Measurements from ENCODE around the gene BOD1L2.
A peak's percentile ranks its signal among the peaks of the same experiment; 100 is the strongest.

The BOD1L2 gene

DNA sequence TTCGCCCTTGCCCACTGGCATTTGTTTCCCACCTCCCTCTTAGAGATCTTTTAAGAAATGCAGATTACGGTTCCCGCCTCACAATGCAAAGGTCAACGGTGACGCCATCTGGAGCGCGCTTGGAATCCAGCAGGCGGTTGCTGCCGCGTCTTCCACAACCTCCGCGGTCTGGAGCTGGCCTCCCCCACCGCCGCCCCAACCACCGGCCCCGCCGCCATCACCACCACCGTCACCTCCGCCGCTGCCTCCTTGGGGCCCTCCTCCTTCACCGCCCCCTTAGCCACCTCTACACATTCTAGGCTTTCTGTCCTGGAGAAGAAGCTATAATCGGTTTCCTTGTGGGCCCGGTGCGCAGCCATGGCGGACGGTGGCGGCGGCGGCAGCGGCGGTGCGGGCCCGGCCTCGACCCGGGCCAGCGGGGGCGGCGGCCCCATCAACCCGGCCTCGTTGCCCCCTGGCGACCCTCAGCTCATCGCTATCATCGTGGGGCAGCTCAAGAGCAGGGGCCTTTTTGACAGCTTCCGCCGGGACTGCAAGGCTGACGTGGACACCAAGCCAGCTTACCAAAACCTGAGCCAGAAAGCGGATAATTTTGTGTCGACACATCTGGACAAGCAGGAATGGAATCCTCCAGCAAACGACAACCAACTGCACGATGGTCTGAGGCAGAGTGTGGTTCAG lies at the start of gene BOD1L2:
TSS of gene BOD1L2 (plus strand) at position 132 of the 681 bp plus-strand sequence. CDS start at position 358, 226 bp downstream.
- DNase-seq (ENCODE audit: low read depth) = no peak

DNA sequence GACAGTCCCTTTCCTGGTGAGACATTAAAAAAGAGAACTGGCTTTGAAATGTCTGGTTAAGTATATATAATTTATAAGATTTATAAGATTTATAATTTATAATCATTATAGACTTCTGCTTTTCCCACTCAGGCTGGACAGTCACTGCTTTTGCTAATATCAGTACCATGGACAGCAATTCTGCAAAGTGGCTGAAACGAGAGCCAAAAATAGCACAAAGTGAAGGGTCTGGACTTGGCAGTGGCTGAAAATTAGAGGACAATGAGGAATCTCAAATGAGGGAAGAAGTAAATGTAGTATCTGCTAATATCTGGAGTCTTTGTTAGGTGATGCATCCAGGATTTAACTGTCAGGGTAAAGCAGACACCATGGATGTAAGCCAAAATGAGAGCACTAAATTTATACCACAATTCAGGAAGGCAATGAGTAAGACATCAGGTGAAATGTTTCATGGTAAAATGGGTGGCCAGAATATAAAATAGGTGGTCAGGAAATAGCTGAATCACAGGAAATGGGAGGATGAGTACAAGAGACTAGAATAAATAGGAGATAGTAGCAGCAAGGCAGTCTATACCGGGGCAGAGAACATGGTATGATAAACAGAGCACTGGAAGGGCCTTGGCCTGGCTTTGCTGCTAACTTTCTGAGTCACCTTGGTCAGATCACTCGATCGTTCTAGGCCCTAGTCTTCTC lies 39.6 kb upstream of the BOD1L2 start:
- DNase-seq (ENCODE audit: low read depth) = peak; percentile 43

DNA sequence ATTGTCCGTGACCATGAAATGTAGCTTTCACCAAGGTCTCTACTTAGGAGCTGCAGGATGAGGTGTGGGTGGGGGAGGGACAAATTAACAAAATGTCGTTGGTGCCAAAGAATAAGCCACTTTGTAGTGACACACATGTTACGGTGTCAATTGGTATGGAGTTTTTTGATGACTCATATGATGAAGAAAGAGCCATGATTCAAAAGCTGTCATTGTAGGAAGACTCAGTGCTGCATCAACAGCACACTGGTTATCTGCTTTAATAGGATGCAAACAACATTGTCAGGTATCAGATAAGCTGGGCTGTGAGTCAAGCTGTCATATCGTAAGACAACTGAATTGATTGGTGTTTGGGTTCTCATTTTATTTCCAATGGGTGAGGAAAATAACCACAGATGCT lies 36.6 kb upstream of the BOD1L2 start:
- DNase-seq (ENCODE audit: low read depth) = peak; percentile 16

DNA sequence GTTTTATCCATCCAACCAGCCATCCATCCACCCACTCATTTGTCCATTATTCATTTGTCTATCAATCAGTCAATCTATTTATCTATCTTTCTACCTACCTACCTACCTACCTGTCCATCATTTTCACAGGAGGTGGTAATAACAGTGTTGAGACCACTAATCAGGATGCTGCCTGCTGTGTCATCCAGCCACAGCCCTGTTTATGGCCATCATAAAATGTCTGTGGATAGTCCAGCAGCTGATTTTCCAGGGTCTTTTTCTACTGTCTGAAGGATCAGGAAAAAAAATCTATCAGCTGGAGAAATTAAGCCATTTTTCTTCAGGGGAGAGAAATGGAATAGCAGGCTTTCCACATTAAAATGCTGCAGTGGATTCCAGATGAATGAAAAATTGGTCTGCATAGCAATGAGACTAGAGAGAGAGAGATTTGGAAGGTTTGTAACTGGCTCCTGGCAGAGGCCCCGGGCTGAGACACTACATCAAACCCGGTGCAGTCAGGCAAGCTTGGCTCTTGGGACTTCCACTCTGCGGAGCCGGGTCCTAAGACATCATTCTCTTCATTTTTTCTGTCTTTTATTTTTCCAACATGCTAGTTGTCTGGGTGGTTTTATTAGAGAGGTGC lies 33.0 kb upstream of the BOD1L2 start:
- DNase-seq (ENCODE audit: low read depth) = no peak

DNA sequence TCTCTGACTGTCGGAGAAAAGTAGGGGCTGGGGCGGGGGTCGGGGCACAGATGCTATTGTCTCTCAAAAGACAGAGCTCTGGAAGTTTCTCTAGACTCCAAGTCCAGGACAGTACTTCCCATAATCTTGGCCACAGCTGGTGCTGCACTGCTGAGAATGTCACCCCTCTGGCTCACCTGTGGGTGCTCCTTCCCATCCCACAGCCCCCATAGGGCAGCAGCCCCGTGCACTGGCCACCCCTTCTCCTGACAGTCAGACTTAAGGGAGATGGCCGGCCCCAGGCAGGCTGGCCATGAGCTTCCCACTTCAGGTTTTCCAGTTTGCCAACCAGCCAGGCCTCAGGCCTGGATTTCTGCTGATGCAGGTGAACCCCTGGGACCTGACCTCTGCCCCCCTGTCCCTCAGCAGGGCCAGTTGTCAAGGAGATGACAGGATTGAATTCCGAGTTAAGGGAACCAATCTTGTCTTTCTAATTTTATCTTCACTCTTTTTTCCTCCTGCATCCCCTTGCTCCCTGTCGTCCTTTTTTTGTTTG lies 30.2 kb upstream of the BOD1L2 start:
- DNase-seq (ENCODE audit: low read depth) = no peak

DNA sequence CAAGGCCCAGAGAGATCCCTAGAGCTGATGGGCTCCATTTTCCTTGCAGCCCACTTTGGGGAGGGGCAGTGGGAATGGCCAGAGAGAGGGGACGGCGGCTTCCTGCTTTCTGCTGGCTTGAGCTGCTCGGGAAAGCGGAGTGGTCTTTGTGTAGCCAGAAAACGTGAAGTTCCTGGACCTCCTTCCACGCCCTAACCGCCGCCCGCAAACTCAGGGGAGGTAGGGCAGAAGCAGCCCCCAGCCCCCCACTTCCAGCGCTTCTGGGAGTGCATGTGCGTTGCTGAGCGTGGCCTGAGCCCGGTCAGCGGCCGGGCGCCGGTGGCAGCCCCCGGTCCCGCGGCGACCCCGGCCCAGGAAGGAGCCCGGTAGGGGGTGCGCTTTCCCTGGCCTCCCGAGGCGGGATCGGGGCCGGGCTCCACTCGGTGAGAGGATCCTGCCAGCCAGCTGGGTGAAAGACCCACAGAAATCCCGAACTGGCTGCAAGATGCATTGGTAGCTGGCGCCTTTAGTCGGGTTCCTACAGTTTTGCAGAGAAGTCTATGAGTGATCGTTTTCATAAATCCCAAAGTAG lies 25.3 kb upstream of the BOD1L2 start:
- no peak for DNase-seq (ENCODE audit: low read depth)

DNA sequence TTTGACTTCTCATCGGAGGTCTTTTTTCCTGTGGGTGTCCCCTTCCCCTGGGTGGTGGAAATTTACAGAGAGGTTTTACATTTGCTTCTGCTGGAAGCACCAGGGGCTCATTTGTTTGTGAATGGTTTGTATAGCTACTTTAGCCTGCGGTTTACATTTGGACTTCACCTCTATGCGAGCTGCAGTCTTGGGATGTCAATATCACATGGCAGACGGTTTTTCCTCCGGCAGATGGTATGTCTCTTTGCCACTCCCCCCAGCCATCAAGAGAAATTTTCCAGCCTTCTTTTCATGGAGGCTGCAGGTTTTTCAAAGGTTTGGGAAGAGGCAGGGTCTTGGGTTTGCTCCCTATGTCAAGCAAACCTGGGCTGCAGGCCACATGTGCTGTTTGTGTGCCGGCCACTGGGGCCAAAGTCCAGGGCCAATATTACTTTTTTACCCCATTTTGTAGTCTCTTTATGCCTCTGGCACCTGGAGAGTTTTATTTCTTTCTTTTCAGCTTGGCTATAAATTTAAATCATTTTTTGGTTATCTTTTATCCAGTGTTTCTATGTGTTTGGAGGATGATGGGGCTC lies 23.9 kb upstream of the BOD1L2 start:
- no peak for DNase-seq (ENCODE audit: low read depth)

DNA sequence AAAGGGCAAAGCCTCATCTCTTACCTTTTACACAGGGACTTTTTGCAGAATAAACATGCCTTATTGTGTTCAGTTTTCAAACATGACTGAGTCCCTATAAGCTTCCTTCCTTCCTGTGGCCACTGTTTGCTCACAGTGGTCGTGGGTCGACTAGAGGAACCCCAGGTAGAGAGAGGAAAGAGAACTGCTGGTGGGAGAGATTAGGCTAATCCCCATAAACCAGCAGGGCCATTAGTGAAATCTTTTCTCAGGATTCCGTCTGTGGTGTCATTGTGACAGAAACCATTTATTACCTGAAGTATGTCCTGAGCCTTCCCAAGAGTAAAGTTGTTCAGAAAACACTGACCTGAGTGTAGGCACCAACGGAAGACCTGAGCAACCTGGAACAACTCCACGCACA lies 21.3 kb upstream of the BOD1L2 start:
- DNase-seq (ENCODE audit: low read depth) = no peak

DNA sequence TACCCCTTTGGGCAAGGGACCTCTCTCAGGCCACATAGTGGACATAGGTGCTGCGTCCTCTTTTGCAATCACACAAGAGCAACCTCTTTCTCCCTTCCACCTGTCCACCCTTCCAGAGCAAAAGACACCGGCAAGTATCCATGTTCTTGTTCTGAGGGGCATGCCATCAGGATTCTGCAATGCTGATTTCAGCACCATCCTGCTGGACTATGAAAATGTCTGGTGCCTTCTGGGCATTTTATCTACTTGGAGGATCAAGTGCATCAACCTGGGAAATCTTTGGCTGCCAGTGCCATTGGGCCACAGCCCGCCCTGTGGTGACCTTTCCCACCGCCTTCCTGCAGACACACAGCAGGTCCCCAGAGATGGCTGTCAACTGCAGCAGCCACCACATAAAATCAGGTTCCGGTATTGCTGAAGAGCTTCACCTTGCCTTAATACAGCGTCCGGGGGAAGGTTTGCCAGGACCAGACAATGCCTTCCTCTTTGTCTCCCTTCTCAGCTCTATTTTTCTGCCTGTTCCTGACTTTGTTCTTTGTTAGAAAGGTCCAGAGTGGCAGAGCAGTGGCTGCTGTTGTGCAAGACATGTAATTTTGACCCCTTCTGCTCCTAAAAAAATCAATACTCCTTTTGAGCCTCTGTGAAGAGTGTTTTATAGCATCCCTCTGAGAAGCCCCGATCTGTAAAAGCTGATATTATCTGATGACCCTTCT lies 18.5 kb upstream of the BOD1L2 start:
- DNase-seq (ENCODE audit: low read depth) = no peak

DNA sequence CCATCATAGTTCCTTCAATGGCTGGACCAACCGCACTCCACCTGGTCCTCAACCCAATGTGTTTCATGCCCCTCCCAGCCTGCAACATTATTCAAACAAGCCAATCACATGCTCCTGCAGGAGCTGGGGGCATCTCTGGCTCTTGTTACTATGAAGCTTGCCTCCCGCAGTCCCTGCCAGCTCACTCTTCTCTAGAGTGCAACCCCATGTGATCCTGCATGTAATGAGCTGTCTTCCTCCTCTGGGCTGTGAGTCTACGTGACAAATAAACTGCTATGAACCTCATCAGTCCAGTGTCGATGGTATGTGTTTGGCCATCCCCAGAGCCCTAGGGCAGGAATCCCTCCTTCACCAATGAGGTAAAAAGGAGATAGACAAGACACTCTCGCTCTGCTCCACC lies 15.8 kb upstream of the BOD1L2 start:
- DNase-seq (ENCODE audit: low read depth) = no peak

DNA sequence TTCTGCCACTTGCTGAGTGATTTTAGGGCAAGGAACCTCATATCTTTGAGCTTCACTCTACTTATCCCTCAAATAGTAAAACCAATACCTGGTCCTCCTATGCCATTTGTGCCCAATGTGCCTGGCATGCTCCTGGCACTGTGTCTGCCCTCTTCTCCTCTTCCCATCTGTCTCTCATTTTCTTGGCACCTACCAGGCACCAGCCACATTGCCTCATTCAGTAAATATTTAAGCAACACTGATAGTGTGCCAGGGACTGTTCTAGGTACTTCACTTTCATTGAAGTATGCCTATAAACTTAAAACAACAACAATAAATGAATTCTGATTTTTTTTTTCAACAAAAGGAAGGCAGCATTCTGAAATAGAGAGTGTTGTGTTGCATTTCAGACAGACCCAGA lies 15.1 kb upstream of the BOD1L2 start:
- DNase-seq (ENCODE audit: low read depth) = no peak

DNA sequence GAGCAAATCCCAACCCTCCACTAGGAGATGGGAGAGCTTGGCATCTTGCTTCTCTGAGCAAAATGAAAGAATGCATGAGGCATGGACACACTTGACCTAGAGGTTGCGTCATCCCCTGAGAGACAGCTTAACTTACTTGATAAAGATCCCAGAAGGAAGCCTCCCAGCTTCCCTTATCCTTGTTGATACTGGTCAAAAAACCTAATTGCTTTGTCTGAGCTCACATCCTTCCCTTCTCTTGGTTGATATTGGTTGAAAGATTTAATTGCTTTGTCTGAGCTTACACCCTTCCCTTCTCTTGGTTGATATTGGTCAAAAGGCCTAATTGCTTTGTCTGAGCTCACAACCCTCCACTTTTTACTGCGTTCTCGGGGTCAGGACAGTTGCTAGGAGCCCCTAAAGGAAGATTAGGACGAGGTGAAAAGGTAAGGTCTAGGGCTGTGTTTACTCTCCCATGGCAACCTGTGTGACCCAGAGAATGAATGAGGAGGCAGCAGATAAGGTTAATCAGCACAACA lies 12.2 kb upstream of the BOD1L2 start:
- peak; percentile 7 for DNase-seq (ENCODE audit: low read depth)

DNA sequence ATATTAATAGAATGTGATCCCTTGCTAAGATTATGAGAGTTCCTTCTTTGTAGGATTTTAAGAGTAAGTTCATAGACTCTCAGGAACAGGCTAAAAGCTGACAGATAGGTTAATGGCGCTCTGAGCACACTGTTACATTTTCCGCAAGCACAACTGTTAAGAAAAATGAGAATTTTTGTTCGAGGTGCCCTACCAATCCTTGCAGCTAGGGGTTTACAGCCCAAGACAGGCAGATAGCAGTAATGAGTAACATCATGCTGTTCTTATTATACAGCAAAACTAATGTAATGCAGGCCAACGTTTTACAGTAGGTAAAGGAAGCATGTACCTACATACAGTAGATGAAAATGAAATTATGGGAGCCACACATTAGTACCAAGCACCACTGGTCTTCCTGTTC lies 11.2 kb upstream of the BOD1L2 start:
- DNase-seq (ENCODE audit: low read depth) = peak; percentile 2

DNA sequence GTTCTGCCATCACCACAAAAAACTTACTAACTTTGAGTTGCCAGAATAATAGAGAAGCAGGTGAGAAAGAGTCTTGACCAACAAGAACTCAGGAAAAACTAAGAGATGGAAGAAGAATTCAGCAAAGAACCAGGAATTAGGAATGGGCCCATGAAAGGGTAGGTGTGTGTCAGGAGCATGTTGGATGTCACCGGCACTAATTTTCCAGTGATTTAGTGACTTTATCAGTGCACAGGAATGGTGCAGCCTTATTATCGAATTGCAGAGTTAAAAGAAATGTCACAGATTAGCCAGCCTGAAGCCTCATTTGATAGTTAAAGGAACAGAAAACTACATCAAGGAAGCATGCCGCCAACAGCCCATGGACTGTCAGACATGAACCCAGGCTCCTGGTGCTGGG lies 9.0 kb upstream of the BOD1L2 start:
- DNase-seq (ENCODE audit: low read depth) = no peak

DNA sequence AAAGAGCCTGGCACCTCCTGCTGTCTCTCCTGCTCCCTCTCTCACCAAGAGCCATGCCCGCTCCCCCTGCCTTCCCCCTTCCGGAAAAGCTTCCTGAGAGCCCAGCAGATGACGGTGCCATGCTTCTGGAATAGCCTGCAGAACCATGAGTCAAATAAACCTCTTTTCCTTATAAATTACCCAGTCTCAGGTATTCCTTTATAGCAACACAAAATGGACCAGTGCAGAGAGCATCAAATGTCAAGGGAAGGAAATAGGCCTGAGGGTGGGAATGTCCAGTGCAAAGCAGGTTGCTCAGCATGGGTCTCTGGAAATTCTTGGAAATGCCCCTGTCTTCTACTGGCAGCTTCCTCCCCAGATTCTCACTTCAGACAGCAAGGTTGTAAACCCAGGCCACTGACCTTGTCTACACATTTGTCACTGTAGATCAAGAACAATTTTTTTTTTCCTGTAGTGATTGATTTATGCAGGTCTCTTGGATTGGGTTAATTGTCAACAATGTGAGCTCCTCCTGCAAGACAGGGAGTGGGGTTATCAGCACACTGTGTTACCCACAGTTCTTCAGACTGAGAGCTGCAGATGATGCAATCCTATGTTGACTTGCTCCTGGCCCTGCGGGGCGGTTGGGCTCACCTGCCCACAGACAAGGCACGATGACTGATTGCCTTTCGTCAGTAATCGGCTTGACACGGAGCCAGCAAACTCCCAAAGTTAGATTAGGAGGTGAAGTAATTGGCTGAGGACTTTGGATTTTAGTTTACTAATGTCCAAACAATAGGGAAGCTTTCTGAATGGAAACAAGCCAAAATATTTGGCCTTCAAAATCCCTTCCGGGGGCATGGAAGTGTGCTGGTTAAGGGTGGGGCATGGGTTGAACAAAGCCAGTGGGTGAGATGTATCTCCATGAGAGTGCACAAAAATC lies 5.4 kb upstream of the BOD1L2 start:
- DNase-seq (ENCODE audit: low read depth) = no peak

DNA sequence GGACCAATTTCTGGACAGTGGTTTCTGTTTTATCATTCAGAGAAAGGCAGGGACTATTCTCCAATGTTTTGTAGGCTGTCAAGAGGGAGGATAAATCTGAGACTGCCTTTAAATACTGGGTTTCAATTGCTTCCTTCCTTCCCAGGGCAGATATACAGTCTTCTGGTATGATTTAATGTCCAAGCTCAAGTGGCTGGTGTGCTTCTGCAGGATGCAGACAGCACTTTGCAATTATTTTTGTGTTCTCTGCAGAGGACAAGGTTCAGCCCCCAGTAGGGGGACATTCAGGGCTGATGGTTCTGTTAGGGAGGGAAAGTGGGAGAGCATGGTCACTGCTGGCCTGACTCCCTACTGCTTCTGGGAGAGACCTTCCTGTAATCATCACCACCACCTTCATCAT lies 4.6 kb upstream of the BOD1L2 start:
- no peak for DNase-seq (ENCODE audit: low read depth)

DNA sequence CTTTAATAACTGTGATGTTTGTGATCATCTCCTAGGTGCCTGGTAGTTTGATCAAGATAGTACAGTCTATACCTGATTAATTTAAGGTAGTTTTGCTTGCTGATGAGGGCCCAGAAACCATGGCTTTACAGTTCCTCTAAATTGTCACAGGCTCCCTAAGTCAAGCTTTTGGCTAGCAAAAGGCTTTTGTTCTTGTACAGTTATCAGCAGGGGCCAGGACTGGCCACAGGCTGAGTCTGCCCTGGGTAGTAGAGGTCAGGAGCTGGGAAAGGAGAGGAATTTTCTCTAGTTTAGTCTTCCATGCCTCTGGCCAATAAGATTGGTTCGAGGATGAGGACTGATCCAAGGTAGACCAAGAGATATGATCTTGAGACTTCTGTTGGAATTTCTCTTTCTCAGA lies 3.6 kb upstream of the BOD1L2 start:
- DNase-seq (ENCODE audit: low read depth) = no peak

DNA sequence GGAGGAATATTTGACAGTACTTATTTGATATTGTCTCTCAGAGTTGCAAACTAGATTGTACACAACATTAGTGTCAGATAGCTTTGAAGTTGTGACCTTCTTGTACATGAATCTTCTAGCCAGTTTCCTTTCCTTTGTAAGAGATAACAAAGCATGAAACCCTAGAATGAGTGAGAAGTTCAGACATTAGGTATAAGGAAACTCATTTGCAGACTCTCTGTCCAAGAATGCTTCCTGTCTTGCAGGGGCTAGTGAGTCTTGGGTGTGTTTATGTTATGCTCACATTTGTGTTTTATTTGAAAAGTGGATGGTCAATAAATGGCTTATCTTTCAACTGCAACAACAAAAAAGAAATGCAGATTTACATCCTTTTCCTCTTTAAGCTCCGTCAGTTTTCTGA lies 1.4 kb downstream of the BOD1L2 start:
- no peak for DNase-seq (ENCODE audit: low read depth)

DNA sequence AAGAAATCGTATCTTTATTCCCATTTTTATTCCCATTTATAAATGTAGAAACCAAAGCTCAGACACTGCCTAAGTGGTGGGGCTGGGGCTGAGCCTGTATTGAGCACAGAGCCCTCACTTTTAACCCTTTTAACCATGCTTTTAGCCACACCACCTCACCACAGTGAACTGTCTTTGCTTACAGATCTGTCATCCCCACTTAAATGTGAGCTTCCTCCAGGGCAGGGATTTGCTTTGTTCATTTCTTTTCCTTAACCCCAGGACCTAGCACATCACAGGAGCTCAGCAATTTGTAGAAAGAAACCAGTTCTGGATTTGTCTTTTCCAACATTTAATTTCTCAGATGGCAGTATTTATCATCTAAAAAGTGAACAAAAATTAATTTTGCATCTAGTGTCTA lies 2.2 kb downstream of the BOD1L2 start:
- DNase-seq (ENCODE audit: low read depth) = no peak

DNA sequence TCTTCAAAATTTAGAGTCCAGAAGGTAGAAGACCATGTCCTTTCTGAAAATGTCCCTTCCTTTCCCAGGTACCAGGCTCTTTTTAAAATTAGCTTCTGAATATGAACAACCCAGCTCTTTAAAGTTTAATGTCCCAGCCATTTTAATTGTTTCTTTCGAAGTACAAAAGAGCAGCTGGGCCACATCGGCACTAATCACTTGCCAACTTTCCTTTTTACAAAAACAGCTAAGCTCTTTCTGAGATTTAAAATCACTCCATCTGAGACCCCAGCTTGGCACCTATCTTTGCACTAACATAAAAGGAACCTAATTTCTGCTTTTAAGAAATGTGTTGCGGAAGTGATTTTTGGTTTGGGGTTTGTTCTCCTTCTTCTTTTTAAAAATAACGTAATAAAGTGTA lies 2.6 kb downstream of the BOD1L2 start:
- no peak for DNase-seq (ENCODE audit: low read depth)

DNA sequence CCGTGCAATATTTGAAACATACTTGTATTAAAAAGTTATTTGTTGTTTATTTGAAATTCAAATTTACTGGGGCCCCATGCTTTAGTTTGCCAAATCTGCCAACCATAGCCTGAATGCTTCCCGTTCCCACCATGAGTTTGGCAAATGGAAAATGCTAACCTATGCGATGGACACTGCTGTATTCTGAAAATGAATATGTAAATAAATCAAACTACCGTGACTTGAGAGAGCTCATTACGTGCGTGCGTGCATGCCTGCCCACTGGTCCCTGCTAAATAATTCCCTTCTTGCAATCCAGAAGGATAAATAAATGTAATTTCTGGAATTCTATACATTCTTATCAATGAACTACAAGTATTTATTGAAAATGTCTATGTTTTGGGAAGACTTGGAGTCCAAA lies 3.2 kb downstream of the BOD1L2 start:
- no peak for DNase-seq (ENCODE audit: low read depth)

All from ELR (cell line).